SU-DHL-6 (cell line): ENCODE measurements around the gene BOC.

ENCODE experiments used
- H2AFZ ChIP-seq: fragments of 200-600 bp; sonication (generic); 2 replicates; pipeline ENCODE4 v1.6.1; 2014; ENCODE audit warnings: low read depth, mild to moderate bottlenecking, moderate library complexity, mixed read lengths, antibody characterized with exemption, low read length; ENCODE audit not compliant: severe bottlenecking
- H3F3A ChIP-seq: fragments of 200-600 bp; shearing (Covaris generic); 2 replicates; pipeline ENCODE4 v1.6.0; 2016; ENCODE audit warnings: antibody characterized with exemption, mild to moderate bottlenecking; ENCODE audit not compliant: insufficient read depth
- H3K27ac ChIP-seq: fragments of 200-600 bp; sonication (generic); 2 replicates; pipeline ENCODE4 v1.5.1; 2016; ENCODE audit warnings: low read depth, mild to moderate bottlenecking, low read length, moderate library complexity, mixed read lengths
- H3K27me3 ChIP-seq: fragments of 200-600 bp; sonication (generic), shearing (Covaris generic); 2 replicates; pipeline ENCODE4 v1.6.0; 2014; ENCODE audit warnings: mild to moderate bottlenecking, low read length
- H3K36me3 ChIP-seq: fragments of 200-600 bp; sonication (generic); 2 replicates; pipeline ENCODE4 v1.6.1; 2014; ENCODE audit warnings: mild to moderate bottlenecking, low read length, mixed read lengths
- H3K4me2 ChIP-seq: fragments of 300-600, 200-600 bp; shearing (Covaris generic), sonication (generic); 2 replicates; pipeline ENCODE4 v1.6.0; 2014; ENCODE audit warnings: low read length, low read depth, mild to moderate bottlenecking; ENCODE audit not compliant: poor library complexity, severe bottlenecking
- H3K4me3 ChIP-seq: fragments of 200-600 bp; sonication (generic); 2 replicates; pipeline ENCODE4 v1.5.1; 2014; ENCODE audit warnings: antibody characterized with exemption, low read length, mild to moderate bottlenecking, mixed read lengths; ENCODE audit not compliant: insufficient read depth, poor library complexity, severe bottlenecking
- H3K79me2 ChIP-seq: fragments of 200-600 bp; sonication (generic); 2 replicates; pipeline ENCODE4 v1.6.1; 2014; ENCODE audit warnings: mild to moderate bottlenecking, low read length, moderate library complexity; ENCODE audit not compliant: insufficient read depth
- H3K9ac ChIP-seq: fragments of 200-600 bp; sonication (generic); 2 replicates; pipeline ENCODE4 v1.7.0; 2014; ENCODE audit warnings: mild to moderate bottlenecking, low read length
- H3K9me2 ChIP-seq: fragments of 200-600 bp; sonication (generic); replicated peaks from 2 replicates; pipeline ENCODE4 v1.6.1; 2014; ENCODE audit warnings: low read length; ENCODE audit not compliant: insufficient read depth
- H3K9me3 ChIP-seq: fragments of 200-600 bp; sonication (generic); 2 replicates; pipeline ENCODE4 v1.6.1; 2014; ENCODE audit warnings: low read length, mixed read lengths; ENCODE audit not compliant: insufficient read depth
- H4K20me1 ChIP-seq: fragments of 200-600 bp; sonication (generic); 2 replicates; pipeline ENCODE4 v1.6.1; 2014; ENCODE audit warnings: low read depth, mild to moderate bottlenecking, antibody characterized with exemption, low read length, moderate library complexity, mixed read lengths
- EZH2phosphoT487 ChIP-seq: fragments of 200-600 bp; sonication (generic), shearing (Covaris generic); conservative IDR thresholded peaks from 2 replicates; pipeline ENCODE4 v1.6.1; 2018; ENCODE audit warnings: mild to moderate bottlenecking, antibody characterized with exemption, low read length, moderate library complexity, mixed read lengths
- TF ChIP-seq, protein P1 (sequence below): fragments of 200-600 bp; sonication (generic); IDR thresholded peaks from one replicate; pipeline ENCODE4 v1.5.1; 2017; ENCODE audit warnings: antibody characterized with exemption, mild to moderate bottlenecking, low read length, moderate library complexity; ENCODE audit not compliant: insufficient read depth, poor library complexity, severe bottlenecking

The BOC gene

DNA sequence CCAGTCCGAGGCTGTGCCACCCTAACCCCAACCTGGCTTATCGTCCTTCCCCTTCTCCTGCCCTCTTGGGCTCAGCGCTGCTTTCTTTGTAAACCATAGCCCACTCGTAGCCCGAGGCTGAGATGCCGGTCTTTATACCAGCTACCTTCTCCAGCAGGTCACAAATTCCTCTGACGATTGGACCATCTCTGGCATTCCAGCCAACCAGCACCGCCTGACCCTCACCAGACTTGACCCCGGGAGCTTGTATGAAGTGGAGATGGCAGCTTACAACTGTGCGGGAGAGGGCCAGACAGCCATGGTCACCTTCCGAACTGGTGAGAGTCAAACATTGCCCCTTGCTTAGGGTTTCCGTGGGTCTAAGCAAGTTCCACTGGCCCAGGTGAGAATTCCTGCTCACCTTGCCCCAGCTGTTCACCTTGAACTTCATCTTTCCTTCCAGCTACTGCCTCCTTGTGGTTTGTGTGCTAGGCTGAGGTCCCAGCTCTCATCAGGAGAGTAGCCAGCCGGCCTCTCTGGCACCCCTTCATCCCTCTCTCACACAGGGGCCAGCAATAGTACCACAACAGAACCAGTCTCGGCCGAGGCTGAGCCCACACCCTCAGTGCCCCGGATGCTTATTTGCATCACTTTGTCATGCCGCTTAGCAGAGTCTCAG lies 66.7 kb downstream of the BOC start:
- no peaks in the 10 kb centered on the region for H3F3A ChIP-seq
- H3K9me2 ChIP-seq: no peaks in the 10 kb centered on the region
- no peaks in the 10 kb centered on the region for H3K9me3 ChIP-seq
- H3K4me2 ChIP-seq: no peak overlapping the region
- no peak overlapping the region for H3K27ac ChIP-seq
- no peaks in the 10 kb centered on the region for H3K79me2 ChIP-seq
- TF ChIP-seq, protein P1, sequence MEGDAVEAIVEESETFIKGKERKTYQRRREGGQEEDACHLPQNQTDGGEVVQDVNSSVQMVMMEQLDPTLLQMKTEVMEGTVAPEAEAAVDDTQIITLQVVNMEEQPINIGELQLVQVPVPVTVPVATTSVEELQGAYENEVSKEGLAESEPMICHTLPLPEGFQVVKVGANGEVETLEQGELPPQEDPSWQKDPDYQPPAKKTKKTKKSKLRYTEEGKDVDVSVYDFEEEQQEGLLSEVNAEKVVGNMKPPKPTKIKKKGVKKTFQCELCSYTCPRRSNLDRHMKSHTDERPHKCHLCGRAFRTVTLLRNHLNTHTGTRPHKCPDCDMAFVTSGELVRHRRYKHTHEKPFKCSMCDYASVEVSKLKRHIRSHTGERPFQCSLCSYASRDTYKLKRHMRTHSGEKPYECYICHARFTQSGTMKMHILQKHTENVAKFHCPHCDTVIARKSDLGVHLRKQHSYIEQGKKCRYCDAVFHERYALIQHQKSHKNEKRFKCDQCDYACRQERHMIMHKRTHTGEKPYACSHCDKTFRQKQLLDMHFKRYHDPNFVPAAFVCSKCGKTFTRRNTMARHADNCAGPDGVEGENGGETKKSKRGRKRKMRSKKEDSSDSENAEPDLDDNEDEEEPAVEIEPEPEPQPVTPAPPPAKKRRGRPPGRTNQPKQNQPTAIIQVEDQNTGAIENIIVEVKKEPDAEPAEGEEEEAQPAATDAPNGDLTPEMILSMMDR: no peak
- no peak for TF ChIP-seq EZH2phosphoT487
- H2AFZ ChIP-seq: no peak overlapping the region
- no peaks in the 10 kb centered on the region for H4K20me1 ChIP-seq
- no peak overlapping the region for H3K9ac ChIP-seq
- H3K4me3 ChIP-seq: no peak overlapping the region
- no peaks in the 10 kb centered on the region for H3K27me3 ChIP-seq
- no peaks in the 10 kb centered on the region for H3K36me3 ChIP-seq

DNA sequence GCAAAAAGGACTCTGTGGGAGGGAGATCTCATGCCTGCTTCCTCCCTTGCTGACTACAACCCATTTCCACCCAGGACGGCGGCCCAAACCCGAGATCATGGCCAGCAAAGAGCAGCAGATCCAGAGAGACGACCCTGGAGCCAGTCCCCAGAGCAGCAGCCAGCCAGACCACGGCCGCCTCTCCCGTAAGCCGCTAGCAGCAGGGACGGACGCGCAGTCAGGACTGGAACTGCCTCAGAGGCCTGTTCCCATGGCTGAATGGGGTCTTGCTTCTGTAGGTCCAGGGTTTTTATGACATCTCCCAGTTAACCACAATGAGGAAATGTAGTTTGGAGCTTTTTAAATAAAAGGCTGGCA lies 67.2 kb downstream of the BOC start:
- Histone ChIP-seq H3K79me2 (no peaks in the 10 kb centered on the region), H3K27me3 (no peaks in the 10 kb centered on the region), H3F3A (no peaks in the 10 kb centered on the region), H4K20me1 (no peaks in the 10 kb centered on the region), H3K4me2 (no peak overlapping the region), H3K36me3 (no peaks in the 10 kb centered on the region), H3K27ac (no peak overlapping the region), H3K4me3 (no peak overlapping the region), H3K9me2 (no peaks in the 10 kb centered on the region), H3K9me3 (no peaks in the 10 kb centered on the region), H3K9ac (no peak overlapping the region), H2AFZ (no peak overlapping the region)
- no peak for TF ChIP-seq EZH2phosphoT487
- TF ChIP-seq, protein P1: no peak

DNA sequence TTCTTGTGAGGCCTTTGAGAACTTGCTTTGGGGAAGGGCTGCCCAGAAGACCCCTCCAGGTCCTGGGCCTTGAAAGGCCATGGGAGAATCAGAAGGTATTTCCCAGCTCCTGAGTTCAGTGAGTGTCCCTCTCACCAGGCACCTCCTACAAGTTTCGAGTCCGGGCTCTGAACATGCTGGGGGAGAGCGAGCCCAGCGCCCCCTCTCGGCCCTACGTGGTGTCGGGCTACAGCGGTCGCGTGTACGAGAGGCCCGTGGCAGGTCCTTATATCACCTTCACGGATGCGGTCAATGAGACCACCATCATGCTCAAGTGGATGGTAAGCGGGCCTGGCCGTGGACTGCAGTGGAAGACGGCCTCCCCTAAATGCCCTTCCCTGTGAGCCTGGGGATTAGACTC lies 68.3 kb downstream of the BOC start:
- H3F3A ChIP-seq: no peaks in the 10 kb centered on the region
- no peak overlapping the region for H3K9ac ChIP-seq
- no peak overlapping the region for H3K27ac ChIP-seq
- no peak overlapping the region for H3K4me2 ChIP-seq
- H3K36me3 ChIP-seq: no peaks in the 10 kb centered on the region
- TF ChIP-seq, protein P1: no peak
- H3K79me2 ChIP-seq: no peaks in the 10 kb centered on the region
- H3K9me3 ChIP-seq: no peaks in the 10 kb centered on the region
- no peaks in the 10 kb centered on the region for H3K9me2 ChIP-seq
- H2AFZ ChIP-seq: no peak overlapping the region
- H3K4me3 ChIP-seq: no peak overlapping the region
- H4K20me1 ChIP-seq: no peaks in the 10 kb centered on the region
- no peaks in the 10 kb centered on the region for H3K27me3 ChIP-seq

DNA sequence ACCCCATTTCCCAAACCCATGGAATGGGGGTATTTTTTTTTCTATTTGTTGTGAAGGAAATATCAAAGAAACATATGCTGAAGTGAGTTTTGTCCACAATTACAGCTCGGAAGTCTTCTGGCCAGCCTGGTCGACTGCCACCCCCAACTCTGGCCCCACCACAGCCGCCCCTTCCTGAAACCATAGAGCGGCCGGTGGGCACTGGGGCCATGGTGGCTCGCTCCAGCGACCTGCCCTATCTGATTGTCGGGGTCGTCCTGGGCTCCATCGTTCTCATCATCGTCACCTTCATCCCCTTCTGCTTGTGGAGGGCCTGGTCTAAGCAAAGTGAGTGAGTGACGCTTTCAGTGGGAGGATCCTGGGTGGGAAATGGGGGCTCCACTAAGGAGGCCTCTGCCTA lies 71.9 kb downstream of the BOC start:
- no peaks in the 10 kb centered on the region for H3F3A ChIP-seq
- no peaks in the 10 kb centered on the region for H3K27me3 ChIP-seq
- H2AFZ ChIP-seq: no peak overlapping the region
- H3K79me2 ChIP-seq: no peaks in the 10 kb centered on the region
- H3K9ac ChIP-seq: no peak overlapping the region
- no peaks in the 10 kb centered on the region for H4K20me1 ChIP-seq
- H3K4me2 ChIP-seq: no peak overlapping the region
- H3K9me2 ChIP-seq: no peaks in the 10 kb centered on the region
- no peak overlapping the region for H3K4me3 ChIP-seq
- no peak overlapping the region for H3K27ac ChIP-seq
- H3K9me3 ChIP-seq: no peaks in the 10 kb centered on the region
- no peaks in the 10 kb centered on the region for H3K36me3 ChIP-seq
- TF ChIP-seq EZH2phosphoT487: no peak
- TF ChIP-seq, protein P1: no peak
